LNCAP (cell line): ENCODE measurements around the gene XRN1.

Source experiments
- TF ChIP-seq, protein P1 (sequence below): fragments of 450-650 bp; IDR thresholded peaks from 2 replicates; pipeline ENCODE4 v1.5.1; 2017; ENCODE audit warnings: mild to moderate bottlenecking

Gene XRN1

DNA sequence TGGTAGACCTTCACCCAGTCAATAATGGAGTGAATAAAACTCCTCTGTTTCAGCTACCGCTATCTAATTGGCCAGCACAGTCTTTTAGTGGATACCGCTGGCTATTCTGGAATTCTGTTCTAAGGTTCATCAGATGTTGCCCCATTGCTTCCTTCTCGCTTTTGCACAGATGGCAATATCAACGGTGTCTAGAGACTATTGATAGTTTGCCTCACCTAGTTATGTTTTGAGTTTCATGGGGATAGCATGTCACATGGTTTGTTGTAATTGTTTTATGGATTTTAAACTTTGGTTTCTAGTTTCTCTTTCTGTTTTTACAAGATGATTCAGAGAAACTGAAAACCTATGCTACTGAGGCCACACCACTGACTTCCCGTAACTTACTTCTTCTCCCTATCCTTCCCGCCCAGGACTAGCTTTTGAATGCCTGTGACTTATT is 2.0 kb downstream of the XRN1 start:
- TF ChIP-seq, protein P1, sequence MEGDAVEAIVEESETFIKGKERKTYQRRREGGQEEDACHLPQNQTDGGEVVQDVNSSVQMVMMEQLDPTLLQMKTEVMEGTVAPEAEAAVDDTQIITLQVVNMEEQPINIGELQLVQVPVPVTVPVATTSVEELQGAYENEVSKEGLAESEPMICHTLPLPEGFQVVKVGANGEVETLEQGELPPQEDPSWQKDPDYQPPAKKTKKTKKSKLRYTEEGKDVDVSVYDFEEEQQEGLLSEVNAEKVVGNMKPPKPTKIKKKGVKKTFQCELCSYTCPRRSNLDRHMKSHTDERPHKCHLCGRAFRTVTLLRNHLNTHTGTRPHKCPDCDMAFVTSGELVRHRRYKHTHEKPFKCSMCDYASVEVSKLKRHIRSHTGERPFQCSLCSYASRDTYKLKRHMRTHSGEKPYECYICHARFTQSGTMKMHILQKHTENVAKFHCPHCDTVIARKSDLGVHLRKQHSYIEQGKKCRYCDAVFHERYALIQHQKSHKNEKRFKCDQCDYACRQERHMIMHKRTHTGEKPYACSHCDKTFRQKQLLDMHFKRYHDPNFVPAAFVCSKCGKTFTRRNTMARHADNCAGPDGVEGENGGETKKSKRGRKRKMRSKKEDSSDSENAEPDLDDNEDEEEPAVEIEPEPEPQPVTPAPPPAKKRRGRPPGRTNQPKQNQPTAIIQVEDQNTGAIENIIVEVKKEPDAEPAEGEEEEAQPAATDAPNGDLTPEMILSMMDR, result no peak

DNA sequence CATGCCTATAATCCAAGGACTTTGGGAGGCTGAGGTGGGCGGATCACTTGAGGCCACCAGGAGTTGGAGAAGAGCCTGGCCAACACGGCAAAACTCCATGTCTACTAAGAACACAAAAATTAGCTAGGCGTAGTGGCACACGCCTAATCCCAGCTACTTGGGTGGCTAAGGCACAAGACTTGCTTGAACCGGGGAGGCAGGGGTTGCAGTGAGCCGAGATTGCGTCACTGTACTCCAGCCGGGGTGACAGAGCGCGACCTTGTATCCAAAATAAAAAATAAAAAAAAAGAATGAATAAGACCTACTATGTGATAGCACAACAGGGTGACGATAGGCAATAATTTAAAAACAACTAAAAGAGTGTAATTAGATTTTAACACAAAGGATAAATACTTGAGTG is 3.5 kb downstream of the XRN1 start:
- TF ChIP-seq, protein P1, result no peak

DNA sequence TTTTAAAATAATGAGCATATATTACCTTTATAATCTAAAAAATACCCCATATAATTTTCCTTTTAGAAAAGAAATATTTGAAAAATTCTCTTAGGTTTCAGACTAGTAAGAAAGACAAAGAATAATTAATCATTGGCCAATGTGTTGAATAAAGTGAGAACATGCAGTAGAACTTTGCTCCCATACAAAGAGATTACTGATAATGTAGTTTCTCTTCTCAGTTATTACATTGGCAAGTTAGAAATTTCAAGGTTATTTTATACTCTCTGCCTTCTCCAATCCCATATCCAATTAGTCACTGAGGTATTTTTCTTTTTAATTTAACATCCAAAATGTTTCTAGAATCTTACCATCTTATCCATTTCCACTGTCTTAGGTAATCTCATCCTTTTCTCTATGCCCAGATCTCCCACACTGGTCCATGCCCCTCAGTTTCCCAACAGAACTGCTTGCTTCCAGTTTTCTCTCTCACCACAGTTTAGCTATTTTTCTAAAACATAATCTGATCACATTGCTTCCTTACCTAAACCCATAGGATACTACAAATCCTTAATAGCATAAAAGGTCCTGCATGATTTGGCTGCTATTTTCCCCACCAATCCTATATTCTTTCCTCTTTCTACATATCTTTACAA is 10.8 kb downstream of the XRN1 start:
- TF ChIP-seq, protein P1, result no peak

DNA sequence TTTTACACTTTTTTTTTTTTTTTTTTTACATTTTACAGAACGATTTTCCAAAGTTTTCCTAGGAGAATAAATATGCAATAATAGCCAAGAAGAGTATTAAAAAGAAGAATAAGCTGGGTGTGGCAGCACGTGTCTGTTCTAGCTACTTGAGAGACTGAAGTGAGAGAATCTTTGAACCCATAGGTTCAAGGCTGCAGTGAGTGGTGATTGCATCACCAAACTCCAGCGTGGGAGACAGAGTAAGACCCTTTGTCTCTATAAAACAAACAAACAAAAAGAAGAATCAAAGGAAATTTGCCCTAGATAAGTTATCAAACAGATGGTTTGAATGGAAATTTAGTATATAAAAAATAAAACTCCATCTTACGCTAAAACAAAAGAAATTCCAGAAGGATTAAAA is 13.3 kb downstream of the XRN1 start:
- TF ChIP-seq, protein P1, result no peak

DNA sequence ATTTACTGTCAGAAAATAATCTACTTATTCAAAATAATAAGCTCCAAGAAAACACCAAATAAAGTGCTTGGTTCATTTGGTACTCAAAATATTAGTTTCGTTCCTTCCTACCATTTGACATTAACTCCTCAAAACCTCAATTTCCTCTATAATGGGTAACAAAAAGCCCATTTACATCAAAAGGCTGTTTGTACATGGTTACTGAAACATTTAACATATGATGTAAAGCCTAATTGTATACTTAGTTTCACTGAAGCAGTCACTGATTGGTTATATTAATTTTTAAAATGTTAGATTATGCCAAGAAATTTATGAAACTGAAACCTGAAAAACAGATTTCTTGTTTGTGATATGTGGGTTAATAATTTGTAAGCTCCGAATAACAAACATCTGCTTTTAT is 14.7 kb downstream of the XRN1 start:
- TF ChIP-seq, protein P1, result no peak

DNA sequence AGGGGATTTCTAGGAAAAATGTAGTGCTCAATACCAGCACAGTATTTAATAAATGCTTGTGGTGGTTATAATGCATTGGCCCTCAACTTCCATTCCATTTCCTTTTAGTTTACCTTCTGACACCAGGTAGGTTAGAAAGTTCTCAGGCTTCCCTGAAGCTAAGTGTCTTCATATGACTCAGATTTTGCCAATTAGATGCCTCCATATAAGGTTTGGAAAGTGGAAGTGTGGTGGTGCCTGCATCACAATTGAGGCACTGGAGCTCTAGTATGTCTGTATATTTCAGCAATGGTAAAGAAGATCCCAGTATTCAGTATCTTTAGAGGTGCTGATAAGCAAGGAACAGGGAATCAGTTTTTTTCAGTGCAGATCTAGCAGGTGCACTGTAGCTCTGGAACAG is 18.3 kb downstream of the XRN1 start:
- TF ChIP-seq, protein P1, result no peak

DNA sequence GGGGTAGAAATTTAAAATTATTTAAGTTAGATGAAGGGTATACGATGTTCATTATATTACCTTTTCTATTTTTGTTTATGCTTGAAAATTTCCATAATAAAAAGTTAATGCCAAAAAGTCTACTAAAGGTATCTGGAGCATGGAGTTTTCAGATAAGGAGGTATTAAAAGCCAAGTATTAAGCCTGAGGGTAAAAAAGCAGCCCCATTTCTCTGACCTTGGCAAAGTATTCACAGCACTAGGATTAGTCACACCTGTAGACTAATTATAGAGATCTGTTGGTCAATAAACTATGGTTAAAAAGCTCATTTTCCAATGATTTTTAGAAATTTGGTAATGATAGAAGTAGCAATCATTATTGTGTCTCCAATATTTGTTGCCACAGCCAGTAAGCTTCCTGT is 23.1 kb downstream of the XRN1 start:
- TF ChIP-seq, protein P1, result no peak
